ENCODE measurements around the gene GATM.

The GATM gene

GRCh38 chr15:45399381-45400212 is 21.3 kb upstream of the GATM start:
- Histone ChIP-seq H3K79me2 (no peaks in the 10 kb centered on the region), H2AFZ (peak overlapping the region; percentile 46), H3K27me3 (ENCODE audit: control insufficient read depth, insufficient read depth, low read length) (no peaks in the 10 kb centered on the region), H3K4me1 (no peaks in the 10 kb centered on the region), H3K9ac (no peak overlapping the region), H3K9me3 (ENCODE audit: control insufficient read depth, low read length) (no peaks in the 10 kb centered on the region), H3K36me3 (ENCODE audit: control insufficient read depth, insufficient read depth, low read length) (no peaks in the 10 kb centered on the region), H3K4me2 (ENCODE audit: low read length) (no peak overlapping the region), H3K27ac (no peak overlapping the region), H3K4me3 (ENCODE audit: low read depth, low read length) (no peak overlapping the region)
- peak; percentile 55 for TF ChIP-seq CTCF (IDR thresholded peaks at IDR 0.05)

- H2AFZ ChIP-seq, result no peak overlapping the region
- no peaks in the 10 kb centered on the region for H3K36me3 ChIP-seq (ENCODE audit: control insufficient read depth, insufficient read depth, low read length)
- H3K4me1 ChIP-seq, result no peaks in the 10 kb centered on the region
- H3K9ac ChIP-seq, result no peak overlapping the region
- H3K79me2 ChIP-seq, result no peaks in the 10 kb centered on the region
- H3K27me3 ChIP-seq (ENCODE audit: control insufficient read depth, insufficient read depth, low read length), result no peaks in the 10 kb centered on the region
- H3K9me3 ChIP-seq (ENCODE audit: control insufficient read depth, low read length), result no peaks in the 10 kb centered on the region
- no peak overlapping the region for H3K4me2 ChIP-seq (ENCODE audit: low read length)
- H3K27ac ChIP-seq, result no peak overlapping the region
- H3K4me3 ChIP-seq (ENCODE audit: low read depth, low read length), result no peak overlapping the region
- no peak for TF ChIP-seq CTCF (IDR thresholded peaks at IDR 0.05)
These were observed 18.8 kb upstream of the GATM start for GRCh38 chr15:45397116-45397665.

GRCh38 chr15:45395943-45396342 is 17.6 kb upstream of the GATM start:
- H2AFZ ChIP-seq, result no peak overlapping the region
- no peak overlapping the region for H3K9ac ChIP-seq
- H3K79me2 ChIP-seq, result no peaks in the 10 kb centered on the region
- H3K4me3 ChIP-seq (ENCODE audit: low read depth, low read length), result no peak overlapping the region
- no peaks in the 10 kb centered on the region for H3K9me3 ChIP-seq (ENCODE audit: control insufficient read depth, low read length)
- no peak overlapping the region for H3K27ac ChIP-seq
- no peak for TF ChIP-seq CTCF (IDR thresholded peaks at IDR 0.05)
- no peaks in the 10 kb centered on the region for H3K36me3 ChIP-seq (ENCODE audit: control insufficient read depth, insufficient read depth, low read length)
- H3K4me1 ChIP-seq, result no peaks in the 10 kb centered on the region
- no peaks in the 10 kb centered on the region for H3K27me3 ChIP-seq (ENCODE audit: control insufficient read depth, insufficient read depth, low read length)
- no peak overlapping the region for H3K4me2 ChIP-seq (ENCODE audit: low read length)

GRCh38 chr15:45394681-45395080 is 16.3 kb upstream of the GATM start:
- Histone ChIP-seq H3K27me3 (ENCODE audit: control insufficient read depth, insufficient read depth, low read length) (no peaks in the 10 kb centered on the region), H2AFZ (no peak overlapping the region), H3K36me3 (ENCODE audit: control insufficient read depth, insufficient read depth, low read length) (no peaks in the 10 kb centered on the region), H3K27ac (no peak overlapping the region), H3K9me3 (ENCODE audit: control insufficient read depth, low read length) (no peaks in the 10 kb centered on the region), H3K4me3 (ENCODE audit: low read depth, low read length) (no peak overlapping the region), H3K4me1 (no peaks in the 10 kb centered on the region), H3K4me2 (ENCODE audit: low read length) (no peak overlapping the region), H3K9ac (no peak overlapping the region), H3K79me2 (no peaks in the 10 kb centered on the region)
- no peak for TF ChIP-seq CTCF (IDR thresholded peaks at IDR 0.05)
